K562 (cell line): Measurements from ENCODE around the gene DUSP9. TPM values are rescaled to one million over a fixed set of nuclear protein-coding genes. Genes with fewer than 3 reads are reported as not detected.

ENCODE experiments used
- ATAC-seq: fragments of 200-7000 bp; cut with Tn5 transposase; 3 replicates; pipeline ENCODE4 v1.9.1; 2020; ENCODE audit warnings: moderate library complexity
- BruUV-seq: library from RNA; stranded (reverse); fragments of 400-500 nt; replicated peaks from 2 replicates; lab custom pipeline; 2021; lab: Mats Ljungman, UMichigan
- CTCF ChIA-PET: fragments of 300-600 bp; formaldehyde crosslinking; extraction: SDS; loops from one replicate; lab custom pipeline; 2021; ENCODE audit warnings: low intra/inter-chr PET ratio; lab: Yijun Ruan, JAX
- POLR2A ChIA-PET: fragments of 300-600, 350-650 bp; sonication (Branson Sonifier 250); formaldehyde crosslinking; extraction: SDS; loops from one replicate; lab custom pipeline; 2021; ENCODE audit warnings: antibody characterized with exemption, inconsistent platforms; lab: Yijun Ruan, JAX
- DNase-seq, 4 experiments: peaks; one replicate each; pipeline versions ENCODE4 v3.0.0 to v3.0.0-alpha.2; 2011 to 2018; ENCODE audit warnings: low spot score in 3 of 4, mixed read lengths in 3 of 4; ENCODE audit errors: extremely low read depth in 1 of 4
- FAIRE-seq: peaks from 2 replicates; lab custom pipeline; 2011; peaks lifted over from hg19 to GRCh38; lab: Jason Lieb, UNC
- H2AFZ ChIP-seq: 2 replicates; pipeline ENCODE4 v1.6.0; 2011; ENCODE audit warnings: low read depth, low read length, control low read depth, inconsistent platforms
- H3K27ac ChIP-seq: fragments of 200-600 bp; 3 replicates; pipeline ENCODE4 v1.8.0; 2011; ENCODE audit warnings: low read depth, mild to moderate bottlenecking, control low read depth, inconsistent platforms, low read length, moderate library complexity, mixed read lengths; ENCODE audit errors: extremely low read depth
- H3K27me3 ChIP-seq, 2 experiments: fragments of 300-600 bp in 1 of 2; 2 replicates in 1 of 2; 3 replicates in 1 of 2; pipeline versions ENCODE4 v1.6.0 to v1.8.0; 2011; ENCODE audit warnings: inconsistent platforms in 2 of 2, low read length in 2 of 2, mild to moderate bottlenecking in 1 of 2, mixed read lengths in 1 of 2, moderate library complexity in 1 of 2; ENCODE audit not compliant: control insufficient read depth in 2 of 2, insufficient read depth in 2 of 2
- H3K36me3 ChIP-seq: fragments of 300-600 bp; 3 replicates; pipeline ENCODE4 v1.8.0; 2011; ENCODE audit warnings: mild to moderate bottlenecking, low read length, inconsistent platforms; ENCODE audit not compliant: control insufficient read depth, insufficient read depth
- H3K4me1 ChIP-seq, 2 experiments: fragments of 200-600 bp in 1 of 2; replicated peaks in 1 of 2; 2 replicates in 1 of 2; 3 replicates in 1 of 2; pipeline versions ENCODE4 v1.5.1 to v1.8.0; 2011; ENCODE audit warnings: inconsistent platforms in 2 of 2, low read length in 2 of 2, mild to moderate bottlenecking in 1 of 2, mixed read lengths in 1 of 2, moderate library complexity in 1 of 2; ENCODE audit not compliant: control insufficient read depth in 2 of 2, insufficient read depth in 2 of 2
- H3K4me2 ChIP-seq: 2 replicates; pipeline ENCODE4 v1.6.1; 2011; ENCODE audit warnings: low read length, control low read depth, inconsistent platforms, mixed read lengths; ENCODE audit not compliant: insufficient read depth
- H3K4me3 ChIP-seq: fragments of 200-600 bp; sonication (generic), shearing (Covaris generic); 2 replicates; pipeline ENCODE4 v1.5.1; 2016; ENCODE audit warnings: control low read depth, inconsistent platforms
- H3K79me2 ChIP-seq: fragments of 200-600 bp; 3 replicates; pipeline ENCODE4 v1.8.0; 2011; ENCODE audit warnings: low read length, inconsistent platforms; ENCODE audit not compliant: control insufficient read depth, insufficient read depth
- H3K9ac ChIP-seq, 2 experiments: 2 replicates each; pipeline versions ENCODE4 v1.6.0 to v1.6.1; 2011; ENCODE audit warnings: low read depth in 2 of 2, low read length in 2 of 2, control low read depth in 1 of 2, inconsistent platforms in 1 of 2, mild to moderate bottlenecking in 1 of 2, mixed read lengths in 1 of 2; ENCODE audit not compliant: insufficient read depth in 1 of 2
- H3K9me1 ChIP-seq: one replicate; pipeline ENCODE4 v1.6.0; 2011; ENCODE audit warnings: inconsistent platforms, mild to moderate bottlenecking, low read length, moderate library complexity; ENCODE audit not compliant: control insufficient read depth, insufficient read depth
- H3K9me3 ChIP-seq: replicated peaks from 2 replicates; pipeline ENCODE4 v1.5.1; 2011; ENCODE audit warnings: low read depth, low read length, inconsistent platforms; ENCODE audit not compliant: control insufficient read depth, insufficient read depth
- H4K20me1 ChIP-seq: replicated peaks from 2 replicates; pipeline ENCODE4 v1.6.1; 2011; ENCODE audit warnings: low read length, inconsistent platforms, mixed read lengths; ENCODE audit not compliant: control insufficient read depth, insufficient read depth
- CAMTA2 ChIP-seq: fragments of 250-450 bp; sonication (Bioruptor Pico); conservative IDR thresholded peaks from 2 replicates; pipeline ENCODE4 v1.5.1; 2022
- CBFA2T2 ChIP-seq: fragments of 450-650 bp; conservative IDR thresholded peaks from 2 replicates; pipeline ENCODE4 v1.6.1; 2017; ENCODE audit warnings: mild to moderate bottlenecking
- HBP1 ChIP-seq: fragments of 450-650 bp; formaldehyde crosslinking; IDR thresholded peaks from 2 replicates; pipeline ENCODE4 v1.4.0; 2022; ENCODE audit warnings: missing genetic modification characterization
- HDAC1 ChIP-seq, 2 experiments: fragments of 450-650 bp; IDR thresholded peaks; 2 replicates each; pipeline ENCODE4 v1.6.1; 2016 to 2017; ENCODE audit warnings: inconsistent platforms in 1 of 2, mild to moderate bottlenecking in 1 of 2, moderate library complexity in 1 of 2
- MBD1 ChIP-seq: fragments of 250-450 bp; sonication (Bioruptor Pico); IDR thresholded peaks from 2 replicates; pipeline ENCODE4 v1.8.0; 2022; ENCODE audit warnings: inconsistent platforms
- MLX ChIP-seq, 2 experiments: fragments of 450-650 bp in 1 of 2; sonication (generic) in 1 of 2; formaldehyde crosslinking; conservative IDR thresholded peaks; 2 replicates each; pipeline versions ENCODE4 v1.4.0 to v1.8.1; 2020 to 2022; ENCODE audit warnings: mild to moderate bottlenecking in 1 of 2, missing genetic modification reagents in 1 of 2
- MTA1 ChIP-seq: fragments of 450-650 bp; IDR thresholded peaks from 2 replicates; pipeline ENCODE4 v1.6.1; 2017; ENCODE audit warnings: borderline replicate concordance
- NFIX ChIP-seq: fragments of 250-450 bp; sonication (Bioruptor Pico); IDR thresholded peaks from 2 replicates; pipeline ENCODE4 v1.4.0; 2020; ENCODE audit warnings: low read depth, mild to moderate bottlenecking, moderate library complexity
- SMAD4 ChIP-seq: fragments of 250-450 bp; sonication (Bioruptor Pico); conservative IDR thresholded peaks from 2 replicates; pipeline ENCODE4 v1.8.0; 2021; ENCODE audit warnings: inconsistent platforms, mild to moderate bottlenecking, moderate library complexity
- TEAD4 ChIP-seq, 2 experiments: sonication (generic) in 1 of 2; formaldehyde crosslinking in 1 of 2; IDR thresholded peaks; 2 replicates each; pipeline versions ENCODE4 v1.6.1 to v1.8.0; 2012 to 2022; ENCODE audit warnings: borderline replicate concordance in 1 of 2, inconsistent platforms in 1 of 2, low read length in 1 of 2, mild to moderate bottlenecking in 1 of 2, missing genetic modification reagents in 1 of 2
- USF1 ChIP-seq: sonication (generic); formaldehyde crosslinking; IDR thresholded peaks from 2 replicates; pipeline ENCODE4 v1.9.0; 2022; ENCODE audit warnings: mild to moderate bottlenecking, missing genetic modification reagents
- ZBTB26 ChIP-seq: fragments of 450-650 bp; formaldehyde crosslinking; IDR thresholded peaks from 2 replicates; pipeline ENCODE4 v1.4.0; 2022; ENCODE audit warnings: missing genetic modification characterization
- ZFP1 ChIP-seq: fragments of 450-650 bp; formaldehyde crosslinking; IDR thresholded peaks from 2 replicates; pipeline ENCODE4 v1.4.0; 2020; ENCODE audit warnings: mild to moderate bottlenecking, mixed read lengths
- ZKSCAN3 ChIP-seq: fragments of 250-450 bp; sonication (Bioruptor Pico); IDR thresholded peaks from 2 replicates; pipeline ENCODE4 v1.4.0; 2020
- ZNF778 ChIP-seq: fragments of 450-650 bp; formaldehyde crosslinking; IDR thresholded peaks from 2 replicates; pipeline ENCODE4 v1.4.0; 2020; ENCODE audit warnings: mild to moderate bottlenecking, moderate library complexity
- WGBS: fragments of 100-300 bp; shearing (Covaris generic); methylation state at CpG from one replicate; pipeline ENCODE4 v1.1.6; 2016; ENCODE audit warnings: low coverage, mixed read lengths; ENCODE audit not compliant: insufficient coverage; ENCODE audit errors: missing lambda C conversion rate; 5-methylcytosine and 5-hydroxymethylcytosine counted together
- in situ Hi-C: fragments of 300-500 bp; cut with MboI; formaldehyde crosslinking; loops from 4 replicates; pipeline ENCODE4 v1.15.0; 2018; ENCODE audit warnings: inconsistent platforms, mixed read lengths
- intact Hi-C: fragments of 100-400 bp; cut with micrococcal nuclease; formaldehyde crosslinking; loops from 2 replicates; pipeline ENCODE4 v1.14.2; 2022
- polyA plus RNA-seq, 8 experiments: library from polyadenylated mRNA; depleted of rRNA in 4 of 8; stranded (reverse) in 5 of 8; unstranded in 3 of 8; fragments of >200 nt; fragmentation: Nextera tagmentation in 2 of 8; fragmentation: Illumina TruSeq in 1 of 8; extraction: Ambion mirVana in 2 of 8; extraction: Trizol in 1 of 8; gene quantifications; 2 replicates each; pipeline versions ENCODE4 v1.2.1 to v1.2.3, GENCODE V29; 2011 to 2014; ENCODE audit warnings: inconsistent platforms in 1 of 8, missing spikeins in 1 of 8
- total RNA-seq, 7 experiments: library from RNA; depleted of rRNA in 6 of 7; stranded (reverse); fragments of >200 nt in 6 of 7; fragmentation: Illumina TruSeq in 2 of 7; extraction: Trizol in 2 of 7; gene quantifications; 2 replicates each; pipeline versions ENCODE4 v1.2.1 to v1.2.3, GENCODE V29; 2011 to 2021; ENCODE audit warnings: low replicate concordance in 1 of 7

Gene DUSP9
- total and polyA plus RNA-seq, 9 of the 15 experiments (the other 6 are each of a cell fraction or from before 2014, with no cell fraction given): 0.11 to 14.1 (median 5.5) TPM

GRCh38 chrX:153672531-153673427, 25.8 kb downstream of the DUSP9 start:
- H3K27me3 ChIP-seq: no peaks in the 10 kb centered on the region
- peak; percentile 38 to 72 (median 58) for DNase-seq
- ChIA-PET CTCF (no interaction called here), POLR2A (no interaction called here)
- H4K20me1 ChIP-seq: no peaks in the 10 kb centered on the region
- peak; percentile 27 for ATAC-seq
- no peaks in the 10 kb centered on the region for H3K9me3 ChIP-seq
- no TSS peak for BruUV-seq
- H3K27ac ChIP-seq: peak overlapping the region; percentile 19; the same call in 1 of the 3 replicates
- H3K4me3 ChIP-seq: no peak overlapping the region; the same call in 1 of the 2 replicates
- FAIRE-seq: peak; percentile 6
- H3K9ac ChIP-seq: peak overlapping the region in 1 of 2 experiments; percentile 68; a peak in 1 of 4 replicates
- peak overlapping the region; percentile 69 for H3K4me2 ChIP-seq
- in situ Hi-C loops (no loop called here), intact Hi-C loops (no loop called here)
- peak overlapping the region; percentile 66 for H2AFZ ChIP-seq
- 62% methylated on average over 10 of the region's 53 CpGs for WGBS
- H3K4me1 ChIP-seq: peaks cover 28 to 60% of the 10 kb centered on the region in 2 experiments
- no peaks in the 10 kb centered on the region for H3K9me1 ChIP-seq
- H3K79me2 ChIP-seq: no peaks in the 10 kb centered on the region; the same call in 2 of the 3 replicates
- H3K36me3 ChIP-seq: no peaks in the 10 kb centered on the region
- TF ChIP-seq MLX (CRISPR knock-in tag; conservative IDR thresholded peaks at IDR 0.05) (no peak), SMAD4 (CRISPR knock-in tag) (no peak), ZBTB26 (CRISPR knock-in tag) (0 out of 2 replicates have a peak, but pooled peaks have one; percentile 48), HBP1 (CRISPR knock-in tag) (peak; percentile 11; the same call in 1 of the 2 replicates), HDAC1 (IDR thresholded peaks at IDR 0.05) (peak in 1 of 2 experiments; percentile 47; a peak in 1 of 4 replicates), MBD1 (CRISPR knock-in tag) (peak; percentile 73; the same call in 1 of the 2 replicates), ZFP1 (CRISPR knock-in tag) (no peak), ZNF778 (no peak), CAMTA2 (CRISPR knock-in tag) (no peak), USF1 (no peak), MTA1 (no peak), ZKSCAN3 (no peak), CBFA2T2 (no peak), NFIX (CRISPR knock-in tag) (no peak), TEAD4 (IDR thresholded peaks at IDR 0.05; ENCODE audit: low read length) (peak; percentile 38; the same call in 1 of the 2 replicates), TEAD4 (CRISPR knock-in tag; IDR thresholded peaks at IDR 0.05; ENCODE audit: borderline replicate concordance) (no peak)
